WTC11 (cell line): Measurements from ENCODE around the gene SDR42E2. TPM values are rescaled to one million over a fixed set of nuclear protein-coding genes. Genes with fewer than 3 reads are reported as not detected.

ENCODE experiments used
- ATAC-seq: fragments of 200-7000 bp; cut with Tn5 transposase; 2 replicates; pipeline ENCODE4 v1.10.0; 2021; ENCODE audit warnings: mild to moderate bottlenecking, moderate library complexity
- CTCF ChIA-PET: fragments of 300-600 bp; sonication (Branson Sonifier 250); formaldehyde crosslinking; loops from one replicate; lab custom pipeline; 2021; ENCODE audit warnings: antibody characterized with exemption; lab: Charles Lee
- POLR2A ChIA-PET: fragments of 350-600 bp; sonication (Branson Sonifier 250); formaldehyde crosslinking; loops from one replicate; lab custom pipeline; 2021; ENCODE audit warnings: antibody characterized with exemption; lab: Charles Lee
- DNase-seq: peaks from one replicate; pipeline ENCODE4 v3.0.0; 2021; ENCODE audit warnings: low spot score
- H3K27ac Mint-ChIP-seq: 2 replicates; pipeline ENCODE4 v1.8.0; 2021; ENCODE audit warnings: mixed read lengths
- H3K27me3 Mint-ChIP-seq: 2 replicates; pipeline ENCODE4 v1.8.0; 2021; ENCODE audit warnings: low read depth, mild to moderate bottlenecking, moderate library complexity, mixed read lengths
- H3K36me3 Mint-ChIP-seq: 2 replicates; pipeline ENCODE4 v1.8.0; 2021; ENCODE audit warnings: mixed read lengths
- H3K4me1 Mint-ChIP-seq: 2 replicates; pipeline ENCODE4 v1.8.0; 2022; ENCODE audit warnings: mixed read lengths
- H3K4me3 Mint-ChIP-seq: 2 replicates; pipeline ENCODE4 v1.8.0; 2021; ENCODE audit warnings: mild to moderate bottlenecking, moderate library complexity, mixed read lengths
- H3K9me3 Mint-ChIP-seq: 2 replicates; pipeline ENCODE4 v1.8.0; 2021; ENCODE audit warnings: mixed read lengths
- ATF2 ChIP-seq: sonication (generic); formaldehyde crosslinking; IDR thresholded peaks from 2 replicates; pipeline ENCODE4 v1.8.1; 2022; ENCODE audit warnings: low read depth, missing genetic modification reagents, borderline replicate concordance
- CREB1 ChIP-seq: sonication (generic); formaldehyde crosslinking; IDR thresholded peaks from 2 replicates; pipeline ENCODE4 v1.8.0; 2023; ENCODE audit warnings: mild to moderate bottlenecking, missing genetic modification reagents
- ETV6 ChIP-seq: sonication (generic); formaldehyde crosslinking; IDR thresholded peaks from 2 replicates; pipeline ENCODE4 v1.8.1; 2022; ENCODE audit warnings: mild to moderate bottlenecking, missing genetic modification reagents
- FOXJ3 ChIP-seq: sonication (generic); formaldehyde crosslinking; IDR thresholded peaks from 2 replicates; pipeline ENCODE4 v1.9.0; 2021; ENCODE audit warnings: missing genetic modification reagents, mild to moderate bottlenecking, borderline replicate concordance
- FOXP1 ChIP-seq: sonication (generic); formaldehyde crosslinking; IDR thresholded peaks from 2 replicates; pipeline ENCODE4 v1.8.0; 2022; ENCODE audit warnings: missing genetic modification reagents, mild to moderate bottlenecking, moderate library complexity, borderline replicate concordance
- GABPB1 ChIP-seq: sonication (generic); formaldehyde crosslinking; IDR thresholded peaks from 2 replicates; pipeline ENCODE4 v1.8.1; 2023; ENCODE audit warnings: mild to moderate bottlenecking, missing genetic modification reagents
- IRF1 ChIP-seq: sonication (generic); formaldehyde crosslinking; IDR thresholded peaks from 2 replicates; pipeline ENCODE4 v1.8.0; 2023; ENCODE audit warnings: missing genetic modification reagents
- JAZF1 ChIP-seq: fragments of 250-450 bp; sonication (Bioruptor Pico); IDR thresholded peaks from 2 replicates; pipeline ENCODE4 v1.9.0; 2021; ENCODE audit warnings: moderate library complexity, mild to moderate bottlenecking, inconsistent platforms
- MYBL2 ChIP-seq: sonication (generic); formaldehyde crosslinking; IDR thresholded peaks from 2 replicates; pipeline ENCODE4 v1.8.1; 2023; ENCODE audit warnings: mild to moderate bottlenecking, moderate library complexity, missing genetic modification reagents
- OVOL2 ChIP-seq: fragments of 250-450 bp; sonication (Bioruptor Pico); IDR thresholded peaks from 2 replicates; pipeline ENCODE4 v1.9.0; 2021; ENCODE audit warnings: mild to moderate bottlenecking, borderline replicate concordance
- PRRX2 ChIP-seq: fragments of 250-450 bp; sonication (Bioruptor Pico); IDR thresholded peaks from 2 replicates; pipeline ENCODE4 v1.8.0; 2021; ENCODE audit warnings: mild to moderate bottlenecking
- SP1 ChIP-seq: sonication (generic); formaldehyde crosslinking; conservative IDR thresholded peaks from 2 replicates; pipeline ENCODE4 v1.8.1; 2022; ENCODE audit warnings: missing genetic modification reagents
- TCF7 ChIP-seq: sonication (generic); formaldehyde crosslinking; IDR thresholded peaks from 2 replicates; pipeline ENCODE4 v1.8.0; 2022; ENCODE audit warnings: mild to moderate bottlenecking, low read depth, missing genetic modification reagents, moderate library complexity
- USF2 ChIP-seq: sonication (generic); formaldehyde crosslinking; IDR thresholded peaks from 2 replicates; pipeline ENCODE4 v1.8.1; 2023; ENCODE audit warnings: mild to moderate bottlenecking, missing genetic modification reagents, moderate library complexity
- ZBTB21 ChIP-seq: sonication (generic); formaldehyde crosslinking; IDR thresholded peaks from 2 replicates; pipeline ENCODE4 v1.8.1; 2023; ENCODE audit warnings: mild to moderate bottlenecking, missing genetic modification reagents, borderline replicate concordance
- ZNF263 ChIP-seq: sonication (generic); formaldehyde crosslinking; IDR thresholded peaks from 2 replicates; pipeline ENCODE4 v1.8.1; 2022; ENCODE audit warnings: low read depth, mild to moderate bottlenecking, moderate library complexity, missing genetic modification reagents
- ZNF416 ChIP-seq: fragments of 250-450 bp; sonication (Bioruptor Pico); IDR thresholded peaks from 2 replicates; pipeline ENCODE4 v1.9.0; 2021; ENCODE audit warnings: mild to moderate bottlenecking, inconsistent platforms
- total RNA-seq: library from RNA; stranded (reverse); gene quantifications from 3 replicates; pipeline ENCODE4 v1.2.3, GENCODE V29; 2021

The SDR42E2 gene
- total RNA-seq, 1 experiment from 2014 or later: 0.13 TPM

- no peak for TF ChIP-seq ZNF416
These were observed 28.6 kb downstream of the SDR42E2 start (continued) for GRCh38 chr16:22190776-22191531.

- POLR2A ChIA-PET: interaction anchor here (0.5 to 2.2 kb wide), 5 partner anchors 15 to 596 kb away, joined by 3 to 6 read pairs (median 3); partner anchors contain the start of gene EEF2K
- Mint-ChIP-seq H3K4me1 (peaks cover 38% of the 10 kb centered on the region), H3K36me3 (no peaks in the 10 kb centered on the region), H3K4me3 (peak overlapping the region; percentile 88), H3K27me3 (peaks cover 18% of the 10 kb centered on the region), H3K9me3 (no peaks in the 10 kb centered on the region), H3K27ac (peak overlapping the region; percentile 98)
- DNase-seq: no peak
- CTCF ChIA-PET: interaction anchor here (0.6 to 2.4 kb wide), 9 partner anchors 14 to 189 kb away, joined by 3 to 14 read pairs (median 5); partner anchors contain the start of gene EEF2K
- TF ChIP-seq PRRX2 (CRISPR knock-in tag): no peak
- TF ChIP-seq GABPB1 (CRISPR knock-in tag): no peak
- TF ChIP-seq SP1 (CRISPR knock-in tag): no peak
- no peak for TF ChIP-seq ATF2 (CRISPR knock-in tag)
- TF ChIP-seq ETV6: no peak
- no peak for TF ChIP-seq FOXP1 (CRISPR knock-in tag)
- TF ChIP-seq OVOL2: no peak
- no peak for TF ChIP-seq FOXJ3 (CRISPR knock-in tag)
- no peak for TF ChIP-seq ZBTB21 (CRISPR knock-in tag)
- no peak for TF ChIP-seq TCF7 (CRISPR knock-in tag)
- no peak for TF ChIP-seq CREB1 (CRISPR knock-in tag)
- TF ChIP-seq JAZF1 (CRISPR knock-in tag): no peak
- TF ChIP-seq MYBL2 (CRISPR knock-in tag): no peak
- no peak for TF ChIP-seq ZNF263 (CRISPR knock-in tag)
- no peak for ATAC-seq
These were observed 29.4 kb downstream of the SDR42E2 start for GRCh38 chr16:22191532-22192260.

GRCh38 chr16:22192261-22193062, 30.2 kb downstream of the SDR42E2 start:
- ATAC-seq (no peak), DNase-seq (no peak)
- POLR2A ChIA-PET: interaction anchor here (2.2 kb wide), 1 partner anchor 14 kb away, joined by 6 read pairs; the partner anchor contains the start of gene EEF2K

More at GRCh38 chr16:22192261-22193062, 30.2 kb downstream of the SDR42E2 start:
- peaks cover 38% of the 10 kb centered on the region for H3K4me1 Mint-ChIP-seq
- H3K36me3 Mint-ChIP-seq: no peaks in the 10 kb centered on the region
- H3K27ac Mint-ChIP-seq: peak overlapping the region; percentile 93
- TF ChIP-seq USF2 (CRISPR knock-in tag) (peak; percentile 35; the same call in 1 of the 2 replicates), GABPB1 (CRISPR knock-in tag) (peak; percentile 74), IRF1 (CRISPR knock-in tag) (no peak)
- peaks cover 18% of the 10 kb centered on the region for H3K27me3 Mint-ChIP-seq
- H3K4me3 Mint-ChIP-seq: peak overlapping the region; percentile 88
- CTCF ChIA-PET: interaction anchor here (1.2 to 2.4 kb wide), 4 partner anchors 14 to 183 kb away, joined by 5 to 14 read pairs (median 8); partner anchors contain the start of gene EEF2K
- no peaks in the 10 kb centered on the region for H3K9me3 Mint-ChIP-seq
